ENCODE results near the gene SEC61G.

- TF ChIP-seq CTCF (IDR thresholded peaks at IDR 0.05): peak; percentile 76 to 86 (median 86)
- no peak for TF ChIP-seq POLR2A (IDR thresholded peaks at IDR 0.05)
These were observed 14.7 kb upstream of the SEC61G start for GRCh38 chr7:54773472-54774399.
